ENCODE measurements around the gene HLA-A. TPM values are rescaled to one million over a fixed set of nuclear protein-coding genes. Genes with fewer than 3 reads are reported as not detected.
A peak's percentile ranks its signal among the peaks of the same experiment; 100 is the strongest.

HLA-A gene
- total and polyA plus RNA-seq, 2 of the 13 experiments (the other 11 are each of a cell fraction or from before 2014, with no cell fraction given) = 345 to 527 TPM

DNA sequence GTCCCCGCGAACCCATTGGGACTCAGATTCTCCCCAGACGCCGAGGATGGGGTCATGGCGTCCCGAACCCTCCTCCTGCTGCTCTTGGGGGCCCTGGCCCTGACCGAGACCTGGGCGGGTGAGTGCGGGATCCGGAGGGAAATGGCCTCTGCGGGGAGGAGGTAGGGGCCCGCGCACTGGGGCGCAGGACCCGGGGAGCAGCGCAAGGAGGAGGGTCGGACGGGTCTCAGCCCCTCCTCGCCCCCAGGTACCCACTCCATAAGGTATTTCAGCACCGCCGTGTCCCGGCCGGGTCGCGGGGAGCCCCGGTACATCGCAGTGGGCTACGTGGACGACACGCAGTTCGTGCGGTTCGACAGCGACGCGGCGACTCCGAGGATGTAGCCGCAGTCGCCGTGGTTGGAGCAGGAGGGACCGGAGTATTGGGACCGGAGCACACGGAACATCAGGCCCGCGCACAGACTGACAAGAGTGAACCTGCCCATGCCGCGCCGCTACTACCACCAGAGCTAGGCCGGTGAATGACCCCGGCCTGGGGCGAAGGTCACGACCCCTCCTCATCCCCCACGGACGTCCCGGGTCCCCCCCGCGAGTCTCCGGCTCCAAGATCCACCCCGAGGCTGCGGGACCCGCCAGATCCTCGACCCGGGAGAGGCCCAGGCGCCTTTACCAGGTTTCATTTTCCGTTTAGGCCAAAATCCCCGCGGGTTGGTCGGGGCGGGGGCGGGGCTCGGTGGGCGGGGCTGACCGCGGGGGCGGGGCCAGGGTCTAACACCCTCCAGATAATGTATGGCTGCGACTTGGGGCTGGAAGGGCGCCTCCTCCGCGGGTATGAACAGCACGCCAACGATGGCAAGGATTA lies 15.7 kb upstream of the HLA-A start (continued):
- TF ChIP-seq ZNF296 (CRISPR knock-in tag; conservative IDR thresholded peaks at IDR 0.05) = no peak
- TF ChIP-seq NCOA2 (CRISPR knock-in tag; IDR thresholded peaks at IDR 0.05) = no peak
- TF ChIP-seq FOXA1 (IDR thresholded peaks at IDR 0.05) = no peak
- TF ChIP-seq FOXA1 (CRISPR knock-in tag; IDR thresholded peaks at IDR 0.05) = no peak
- TF ChIP-seq RFXAP (CRISPR knock-in tag; IDR thresholded peaks at IDR 0.05; ENCODE audit: borderline replicate concordance) = no peak
- TF ChIP-seq GZF1 (CRISPR knock-in tag; IDR thresholded peaks at IDR 0.05) = no peak
- TF ChIP-seq, protein P1, sequence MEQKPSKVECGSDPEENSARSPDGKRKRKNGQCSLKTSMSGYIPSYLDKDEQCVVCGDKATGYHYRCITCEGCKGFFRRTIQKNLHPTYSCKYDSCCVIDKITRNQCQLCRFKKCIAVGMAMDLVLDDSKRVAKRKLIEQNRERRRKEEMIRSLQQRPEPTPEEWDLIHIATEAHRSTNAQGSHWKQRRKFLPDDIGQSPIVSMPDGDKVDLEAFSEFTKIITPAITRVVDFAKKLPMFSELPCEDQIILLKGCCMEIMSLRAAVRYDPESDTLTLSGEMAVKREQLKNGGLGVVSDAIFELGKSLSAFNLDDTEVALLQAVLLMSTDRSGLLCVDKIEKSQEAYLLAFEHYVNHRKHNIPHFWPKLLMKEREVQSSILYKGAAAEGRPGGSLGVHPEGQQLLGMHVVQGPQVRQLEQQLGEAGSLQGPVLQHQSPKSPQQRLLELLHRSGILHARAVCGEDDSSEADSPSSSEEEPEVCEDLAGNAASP (CRISPR knock-in tag; IDR thresholded peaks at IDR 0.05; ENCODE audit: borderline replicate concordance) = no peak
- TF ChIP-seq, protein P2, sequence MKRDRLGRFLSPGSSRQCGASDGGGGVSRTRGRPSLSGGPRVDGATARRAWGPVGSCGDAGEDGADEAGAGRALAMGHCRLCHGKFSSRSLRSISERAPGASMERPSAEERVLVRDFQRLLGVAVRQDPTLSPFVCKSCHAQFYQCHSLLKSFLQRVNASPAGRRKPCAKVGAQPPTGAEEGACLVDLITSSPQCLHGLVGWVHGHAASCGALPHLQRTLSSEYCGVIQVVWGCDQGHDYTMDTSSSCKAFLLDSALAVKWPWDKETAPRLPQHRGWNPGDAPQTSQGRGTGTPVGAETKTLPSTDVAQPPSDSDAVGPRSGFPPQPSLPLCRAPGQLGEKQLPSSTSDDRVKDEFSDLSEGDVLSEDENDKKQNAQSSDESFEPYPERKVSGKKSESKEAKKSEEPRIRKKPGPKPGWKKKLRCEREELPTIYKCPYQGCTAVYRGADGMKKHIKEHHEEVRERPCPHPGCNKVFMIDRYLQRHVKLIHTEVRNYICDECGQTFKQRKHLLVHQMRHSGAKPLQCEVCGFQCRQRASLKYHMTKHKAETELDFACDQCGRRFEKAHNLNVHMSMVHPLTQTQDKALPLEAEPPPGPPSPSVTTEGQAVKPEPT (CRISPR knock-in tag; IDR thresholded peaks at IDR 0.05; ENCODE audit: low read depth) = no peak
- TF ChIP-seq, protein P3, sequence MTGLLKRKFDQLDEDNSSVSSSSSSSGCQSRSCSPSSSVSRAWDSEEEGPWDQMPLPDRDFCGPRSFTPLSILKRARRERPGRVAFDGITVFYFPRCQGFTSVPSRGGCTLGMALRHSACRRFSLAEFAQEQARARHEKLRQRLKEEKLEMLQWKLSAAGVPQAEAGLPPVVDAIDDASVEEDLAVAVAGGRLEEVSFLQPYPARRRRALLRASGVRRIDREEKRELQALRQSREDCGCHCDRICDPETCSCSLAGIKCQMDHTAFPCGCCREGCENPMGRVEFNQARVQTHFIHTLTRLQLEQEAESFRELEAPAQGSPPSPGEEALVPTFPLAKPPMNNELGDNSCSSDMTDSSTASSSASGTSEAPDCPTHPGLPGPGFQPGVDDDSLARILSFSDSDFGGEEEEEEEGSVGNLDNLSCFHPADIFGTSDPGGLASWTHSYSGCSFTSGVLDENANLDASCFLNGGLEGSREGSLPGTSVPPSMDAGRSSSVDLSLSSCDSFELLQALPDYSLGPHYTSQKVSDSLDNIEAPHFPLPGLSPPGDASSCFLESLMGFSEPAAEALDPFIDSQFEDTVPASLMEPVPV (CRISPR knock-in tag; IDR thresholded peaks at IDR 0.05) = no peak; the same call in 1 of the 2 replicates
- no peak for TF ChIP-seq ZFAT (CRISPR knock-in tag; conservative IDR thresholded peaks at IDR 0.05)
- TF ChIP-seq, protein P4, sequence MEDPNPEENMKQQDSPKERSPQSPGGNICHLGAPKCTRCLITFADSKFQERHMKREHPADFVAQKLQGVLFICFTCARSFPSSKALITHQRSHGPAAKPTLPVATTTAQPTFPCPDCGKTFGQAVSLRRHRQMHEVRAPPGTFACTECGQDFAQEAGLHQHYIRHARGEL (CRISPR knock-in tag; IDR thresholded peaks at IDR 0.05) = no peak
- TF ChIP-seq MEIS2 (CRISPR knock-in tag; IDR thresholded peaks at IDR 0.05) = peak; percentile 29; the same call in 1 of the 2 replicates
- no peak for TF ChIP-seq NFE2 (CRISPR knock-in tag; IDR thresholded peaks at IDR 0.05)
- TF ChIP-seq, protein P5, sequence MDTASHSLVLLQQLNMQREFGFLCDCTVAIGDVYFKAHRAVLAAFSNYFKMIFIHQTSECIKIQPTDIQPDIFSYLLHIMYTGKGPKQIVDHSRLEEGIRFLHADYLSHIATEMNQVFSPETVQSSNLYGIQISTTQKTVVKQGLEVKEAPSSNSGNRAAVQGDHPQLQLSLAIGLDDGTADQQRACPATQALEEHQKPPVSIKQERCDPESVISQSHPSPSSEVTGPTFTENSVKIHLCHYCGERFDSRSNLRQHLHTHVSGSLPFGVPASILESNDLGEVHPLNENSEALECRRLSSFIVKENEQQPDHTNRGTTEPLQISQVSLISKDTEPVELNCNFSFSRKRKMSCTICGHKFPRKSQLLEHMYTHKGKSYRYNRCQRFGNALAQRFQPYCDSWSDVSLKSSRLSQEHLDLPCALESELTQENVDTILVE (CRISPR knock-in tag; IDR thresholded peaks at IDR 0.05) = no peak
- TF ChIP-seq, protein P6, sequence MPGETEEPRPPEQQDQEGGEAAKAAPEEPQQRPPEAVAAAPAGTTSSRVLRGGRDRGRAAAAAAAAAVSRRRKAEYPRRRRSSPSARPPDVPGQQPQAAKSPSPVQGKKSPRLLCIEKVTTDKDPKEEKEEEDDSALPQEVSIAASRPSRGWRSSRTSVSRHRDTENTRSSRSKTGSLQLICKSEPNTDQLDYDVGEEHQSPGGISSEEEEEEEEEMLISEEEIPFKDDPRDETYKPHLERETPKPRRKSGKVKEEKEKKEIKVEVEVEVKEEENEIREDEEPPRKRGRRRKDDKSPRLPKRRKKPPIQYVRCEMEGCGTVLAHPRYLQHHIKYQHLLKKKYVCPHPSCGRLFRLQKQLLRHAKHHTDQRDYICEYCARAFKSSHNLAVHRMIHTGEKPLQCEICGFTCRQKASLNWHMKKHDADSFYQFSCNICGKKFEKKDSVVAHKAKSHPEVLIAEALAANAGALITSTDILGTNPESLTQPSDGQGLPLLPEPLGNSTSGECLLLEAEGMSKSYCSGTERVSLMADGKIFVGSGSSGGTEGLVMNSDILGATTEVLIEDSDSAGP (CRISPR knock-in tag; IDR thresholded peaks at IDR 0.05; ENCODE audit: borderline replicate concordance) = no peak
- TF ChIP-seq FOXM1 (CRISPR knock-in tag; IDR thresholded peaks at IDR 0.05) = no peak
- TF ChIP-seq PAWR (CRISPR knock-in tag; IDR thresholded peaks at IDR 0.05; ENCODE audit: borderline replicate concordance) = no peak
- no peak for TF ChIP-seq TBL1XR1 (IDR thresholded peaks at IDR 0.05; ENCODE audit: borderline replicate concordance, low read length, partially characterized antibody)
- TF ChIP-seq CBX2 (IDR thresholded peaks at IDR 0.05; ENCODE audit: low read depth, low read length) = no peak
- no peak for TF ChIP-seq CBX2 (CRISPR knock-in tag; IDR thresholded peaks at IDR 0.05; ENCODE audit: low read depth)
- TF ChIP-seq KLF12 (CRISPR knock-in tag; IDR thresholded peaks at IDR 0.05; ENCODE audit: borderline replicate concordance) = no peak

Data from HepG2 (cell line).